Endothelial cell of umbilical vein (primary cell): ENCODE data around the gene PRSS36. TPM values are rescaled to one million over a fixed set of nuclear protein-coding genes. Genes with fewer than 3 reads are reported as not detected.

ENCODE experiments used
- BruUV-seq: library from RNA; stranded (reverse); fragments of 400-500 nt; replicated peaks from 2 replicates; lab custom pipeline; 2021; lab: Mats Ljungman, UMichigan
- CTCF ChIA-PET: fragments of 300-600, 350-600 bp; sonication (Branson Sonifier 250); formaldehyde crosslinking; loops from one replicate; lab custom pipeline; 2021; ENCODE audit warnings: antibody characterized with exemption, inconsistent platforms; lab: Charles Lee
- POLR2A ChIA-PET: fragments of 300-600, 350-600 bp; sonication (Branson Sonifier 250); formaldehyde crosslinking; loops from one replicate; lab custom pipeline; 2021; ENCODE audit warnings: antibody characterized with exemption, inconsistent platforms; lab: Charles Lee
- DNase-seq: peaks from one replicate; pipeline ENCODE4 v3.0.0-alpha.2; 2011; ENCODE audit warnings: low read depth, low spot score
- FAIRE-seq: peaks from 2 replicates; lab custom pipeline; 2011; peaks lifted over from hg19 to GRCh38; lab: Jason Lieb, UNC
- H2AFZ ChIP-seq: 2 replicates; pipeline ENCODE4 v1.6.0; 2012; ENCODE audit warnings: low read depth, low read length, control low read depth, inconsistent platforms
- H3K27ac ChIP-seq: 2 replicates; pipeline ENCODE4 v1.5.1; 2011; ENCODE audit warnings: low read depth, mild to moderate bottlenecking, control low read depth, low read length, moderate library complexity; ENCODE audit not compliant: insufficient read depth
- H3K27me3 ChIP-seq, 2 experiments: 2 replicates each; pipeline versions ENCODE4 v1.6.0 to v1.6.1; 2011; ENCODE audit warnings: low read length in 2 of 2, mixed read lengths in 1 of 2; ENCODE audit not compliant: control insufficient read depth in 2 of 2, insufficient read depth in 2 of 2
- H3K36me3 ChIP-seq, 2 experiments: 2 replicates in 1 of 2; 3 replicates in 1 of 2; pipeline ENCODE4 v1.5.1; 2011; ENCODE audit warnings: low read length in 2 of 2, mild to moderate bottlenecking in 1 of 2, moderate library complexity in 1 of 2; ENCODE audit not compliant: control insufficient read depth in 2 of 2, insufficient read depth in 2 of 2; ENCODE audit errors: extremely low read depth in 1 of 2
- H3K4me1 ChIP-seq: 3 replicates; pipeline ENCODE4 v1.5.1; 2011; ENCODE audit warnings: mild to moderate bottlenecking, low read length; ENCODE audit not compliant: control insufficient read depth, insufficient read depth; ENCODE audit errors: extremely low read depth
- H3K4me2 ChIP-seq: 2 replicates; pipeline ENCODE4 v1.6.1; 2011; ENCODE audit warnings: low read length, control low read depth, mixed read lengths; ENCODE audit not compliant: insufficient read depth
- H3K4me3 ChIP-seq, 3 experiments: fragments of 200-600 bp in 1 of 3; sonication (generic), shearing (Covaris generic) in 1 of 3; replicated peaks in 1 of 3; 2 replicates each; pipeline ENCODE4 v1.5.1; 2011 to 2016; ENCODE audit warnings: control low read depth in 3 of 3, low read length in 3 of 3, mild to moderate bottlenecking in 2 of 3, inconsistent platforms in 1 of 3, low read depth in 1 of 3, moderate library complexity in 1 of 3; ENCODE audit not compliant: insufficient read depth in 1 of 3
- H3K79me2 ChIP-seq: 2 replicates; pipeline ENCODE4 v1.6.0; 2012; ENCODE audit warnings: low read length, inconsistent platforms; ENCODE audit not compliant: control insufficient read depth, insufficient read depth
- H3K9ac ChIP-seq: replicated peaks from 2 replicates; pipeline ENCODE3; 2011; ENCODE audit warnings: low read length, control low read depth; ENCODE audit not compliant: insufficient read depth; ENCODE audit errors: extremely low read depth
- H3K9me1 ChIP-seq: replicated peaks from 3 replicates; pipeline ENCODE4 v1.6.0; 2011; ENCODE audit warnings: mild to moderate bottlenecking, low read length; ENCODE audit not compliant: control insufficient read depth, insufficient read depth; ENCODE audit errors: extremely low read depth
- H3K9me3 ChIP-seq: replicated peaks from 2 replicates; pipeline ENCODE4 v1.5.1; 2012; ENCODE audit warnings: low read length, inconsistent platforms; ENCODE audit not compliant: control insufficient read depth, insufficient read depth
- H4K20me1 ChIP-seq: replicated peaks from 2 replicates; pipeline ENCODE3; 2011; ENCODE audit warnings: mild to moderate bottlenecking, low read length; ENCODE audit not compliant: control insufficient read depth, insufficient read depth; ENCODE audit errors: extremely low read depth
- EZH2 ChIP-seq: IDR thresholded peaks from 2 replicates; pipeline ENCODE4 v1.6.1; 2012; ENCODE audit warnings: borderline replicate concordance, low read depth, mild to moderate bottlenecking, moderate library complexity, low read length, inconsistent platforms; ENCODE audit not compliant: severe bottlenecking
- FOS ChIP-seq: IDR thresholded peaks from 2 replicates; pipeline ENCODE4 v1.6.1; 2011; ENCODE audit warnings: mild to moderate bottlenecking, low read length, moderate library complexity, borderline replicate concordance; ENCODE audit not compliant: insufficient read depth
- GATA2 ChIP-seq: IDR thresholded peaks from 2 replicates; pipeline ENCODE4 v1.7.0; 2011; ENCODE audit warnings: low read depth, mild to moderate bottlenecking, moderate library complexity, mixed read lengths, low read length; ENCODE audit not compliant: insufficient read length, insufficient read depth
- JUN ChIP-seq: IDR thresholded peaks from 2 replicates; pipeline ENCODE4 v1.6.1; 2011; ENCODE audit warnings: borderline replicate concordance, low read depth; ENCODE audit not compliant: insufficient read length, insufficient read depth
- MYC ChIP-seq: IDR thresholded peaks from one replicate; pipeline ENCODE4 v1.6.1; 2011; ENCODE audit warnings: mild to moderate bottlenecking, low read depth, low read length
- POLR2A ChIP-seq: IDR thresholded peaks from 2 replicates; pipeline ENCODE4 v1.6.1; 2012; ENCODE audit warnings: low read depth, mild to moderate bottlenecking, control low read depth, low read length
- POLR2AphosphoS5 ChIP-seq: IDR thresholded peaks from 2 replicates; pipeline ENCODE4 v1.6.1; 2012; ENCODE audit warnings: low read depth, mild to moderate bottlenecking, control low read depth, low read length, moderate library complexity; ENCODE audit not compliant: insufficient read depth
- dilution Hi-C: fragments of 300-500 bp; cut with MboI; formaldehyde crosslinking; loops from one replicate; pipeline ENCODE4 v1.15.0; 2019; ENCODE audit warnings: low sequenced_read_pairs; ENCODE audit not compliant: extremely low pct_ligation_motif_present
- intact Hi-C: fragments of 100-400 bp; cut with micrococcal nuclease; formaldehyde crosslinking; loops from one replicate; pipeline ENCODE4 v1.10.0; 2022
- polyA plus RNA-seq, 4 experiments: library from polyadenylated mRNA; depleted of rRNA in 3 of 4; stranded (reverse) in 3 of 4; unstranded in 1 of 4; fragments of >200 nt; gene quantifications; 2 replicates each; pipeline versions ENCODE4 v1.2.1 to v1.2.3, GENCODE V29; 2011 to 2012; ENCODE audit warnings: missing spikeins in 1 of 4
- total RNA-seq: library from RNA; stranded (reverse); gene quantifications from 2 replicates; pipeline ENCODE4 v1.2.3, GENCODE V29; 2021
- TF ChIP-seq, protein P1 (sequence below): IDR thresholded peaks from 2 replicates; pipeline ENCODE4 v1.6.1; 2011; ENCODE audit not compliant: insufficient read depth, insufficient read length
- TF ChIP-seq, protein P2 (sequence below), 2 donors: IDR thresholded peaks; 1 replicate in 1 of 2; 2 replicates in 1 of 2; pipeline ENCODE4 v1.5.1; 2011; ENCODE audit warnings: low read length in 2 of 2, mild to moderate bottlenecking in 2 of 2, moderate library complexity in 2 of 2, control low read depth in 1 of 2, inconsistent platforms in 1 of 2, low read depth in 1 of 2; ENCODE audit not compliant: insufficient read depth in 1 of 2; ENCODE audit errors: extremely low read depth in 1 of 2

PRSS36 gene
- total and polyA plus RNA-seq, 2 donors (not counting 3 experiments of a cell fraction or from before 2014, with no cell fraction given): 0.57 TPM; not detected in 1

DNA sequence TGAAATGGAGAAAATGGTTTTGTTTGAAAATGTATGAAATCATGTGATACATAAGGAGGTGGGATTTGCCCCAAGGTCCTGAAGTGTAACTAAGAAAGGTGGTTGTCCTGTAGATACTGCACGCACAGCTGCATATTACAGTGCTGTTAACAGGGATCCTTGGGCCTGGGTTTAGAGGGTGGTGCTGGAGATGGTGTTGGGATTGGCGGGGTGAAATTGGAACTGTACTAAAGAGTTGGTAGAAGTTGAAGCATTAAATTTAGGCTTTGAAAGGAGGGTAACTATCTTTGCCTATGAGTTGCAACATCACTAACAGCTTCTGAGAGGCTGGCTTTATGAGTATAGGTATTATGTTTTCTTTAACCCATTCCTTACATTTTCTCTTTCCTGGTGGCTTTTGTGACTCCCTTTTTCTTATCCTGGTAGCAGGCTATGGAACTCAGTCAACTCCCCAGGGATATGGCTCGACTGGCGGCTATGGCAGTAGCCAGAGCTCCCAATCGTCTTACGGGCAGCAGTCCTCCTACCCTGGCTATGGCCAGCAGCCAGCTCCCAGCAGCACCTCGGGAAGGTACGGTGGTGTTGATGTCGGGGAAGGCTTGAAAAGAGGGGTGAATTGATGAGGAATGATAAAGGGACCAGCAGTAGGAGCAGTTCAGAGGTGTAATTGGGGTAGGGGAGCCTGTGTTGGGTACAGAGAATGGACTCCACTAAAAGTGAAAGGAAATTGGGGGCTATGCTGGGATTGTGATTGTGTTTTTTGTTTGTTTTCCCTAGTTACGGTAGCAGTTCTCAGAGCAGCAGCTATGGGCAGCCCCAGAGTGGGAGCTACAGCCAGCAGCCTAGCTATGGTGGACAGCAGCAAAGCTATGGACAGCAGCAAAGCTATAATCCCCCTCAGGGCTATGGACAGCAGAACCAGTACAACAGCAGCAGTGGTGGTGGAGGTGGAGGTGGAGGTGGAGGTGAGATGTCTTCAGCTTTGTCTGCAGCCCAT lies 33.9 kb upstream of the PRSS36 start:
- Histone ChIP-seq H3K27me3 (no peaks in the 10 kb centered on the region), H3K9me3 (no peaks in the 10 kb centered on the region), H3K4me3 (peak overlapping the region in 1 of 3 experiments; percentile 95), H3K79me2 (peaks cover 82% of the 10 kb centered on the region), H3K9ac (no peak overlapping the region), H3K4me1 (peaks cover 21% of the 10 kb centered on the region), H3K36me3 (peaks cover 47 to 50% of the 10 kb centered on the region in 2 experiments), H4K20me1 (peaks cover 24% of the 10 kb centered on the region), H3K4me2 (peak overlapping the region; percentile 31), H3K9me1 (no peaks in the 10 kb centered on the region), H2AFZ (no peak overlapping the region), H3K27ac (no peak overlapping the region)
- no peak for TF ChIP-seq GATA2
- TF ChIP-seq, protein P1, sequence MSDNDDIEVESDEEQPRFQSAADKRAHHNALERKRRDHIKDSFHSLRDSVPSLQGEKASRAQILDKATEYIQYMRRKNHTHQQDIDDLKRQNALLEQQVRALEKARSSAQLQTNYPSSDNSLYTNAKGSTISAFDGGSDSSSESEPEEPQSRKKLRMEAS: no peak
- no peak for TF ChIP-seq FOS
- TF ChIP-seq, protein P2, sequence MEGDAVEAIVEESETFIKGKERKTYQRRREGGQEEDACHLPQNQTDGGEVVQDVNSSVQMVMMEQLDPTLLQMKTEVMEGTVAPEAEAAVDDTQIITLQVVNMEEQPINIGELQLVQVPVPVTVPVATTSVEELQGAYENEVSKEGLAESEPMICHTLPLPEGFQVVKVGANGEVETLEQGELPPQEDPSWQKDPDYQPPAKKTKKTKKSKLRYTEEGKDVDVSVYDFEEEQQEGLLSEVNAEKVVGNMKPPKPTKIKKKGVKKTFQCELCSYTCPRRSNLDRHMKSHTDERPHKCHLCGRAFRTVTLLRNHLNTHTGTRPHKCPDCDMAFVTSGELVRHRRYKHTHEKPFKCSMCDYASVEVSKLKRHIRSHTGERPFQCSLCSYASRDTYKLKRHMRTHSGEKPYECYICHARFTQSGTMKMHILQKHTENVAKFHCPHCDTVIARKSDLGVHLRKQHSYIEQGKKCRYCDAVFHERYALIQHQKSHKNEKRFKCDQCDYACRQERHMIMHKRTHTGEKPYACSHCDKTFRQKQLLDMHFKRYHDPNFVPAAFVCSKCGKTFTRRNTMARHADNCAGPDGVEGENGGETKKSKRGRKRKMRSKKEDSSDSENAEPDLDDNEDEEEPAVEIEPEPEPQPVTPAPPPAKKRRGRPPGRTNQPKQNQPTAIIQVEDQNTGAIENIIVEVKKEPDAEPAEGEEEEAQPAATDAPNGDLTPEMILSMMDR (IDR thresholded peaks at IDR 0.05; ENCODE audit: extremely low read depth in 1 of 2, insufficient read depth in 1 of 2, low read depth in 1 of 2, low read length in 2 of 2): no peak
- TF ChIP-seq EZH2: no peak
- no peak for TF ChIP-seq JUN
- TF ChIP-seq POLR2AphosphoS5: no peak
- TF ChIP-seq POLR2A: no peak
- no peak for TF ChIP-seq MYC
- dilution Hi-C loops (no loop called here), intact Hi-C loops (loop anchor here (5.0 kb wide), 1 partner anchor 274 kb away; the partner anchor contains the start of gene ARMC5)
- DNase-seq: no peak
- BruUV-seq: no TSS peak
- no peak for FAIRE-seq
- ChIA-PET CTCF (interaction anchor here (0.7 to 1.3 kb wide), 2 partner anchors 175 to 199 kb away, joined by 3 to 4 read pairs; no protein-coding TSS in a partner anchor), POLR2A (interaction anchor here (0.7 kb wide), 2 partner anchors 35 to 687 kb away, joined by 3 to 8 read pairs; no protein-coding TSS in a partner anchor)
